HUES6 (cell line): ENCODE data around the gene STK11IP.

Experiments
- H3K27ac ChIP-seq: 2 replicates; pipeline ENCODE4 v1.7.0; 2013; ENCODE audit warnings: low read depth, mild to moderate bottlenecking, low read length, inconsistent platforms
- H3K27me3 ChIP-seq: 2 replicates; pipeline ENCODE4 v1.6.1; 2013; ENCODE audit warnings: low read length; ENCODE audit not compliant: control insufficient read depth, insufficient read depth
- H3K36me3 ChIP-seq: 2 replicates; pipeline ENCODE4 v1.6.1; 2013; ENCODE audit warnings: low read length; ENCODE audit not compliant: control insufficient read depth, insufficient read depth
- H3K4me1 ChIP-seq: 2 replicates; pipeline ENCODE4 v1.6.1; 2013; ENCODE audit warnings: low read length; ENCODE audit not compliant: control insufficient read depth, insufficient read depth
- H3K4me3 ChIP-seq: 2 replicates; pipeline ENCODE4 v1.5.1; 2013; ENCODE audit warnings: low read depth, low read length
- H3K9ac ChIP-seq: one replicate; pipeline ENCODE4 v1.6.1; 2013; ENCODE audit warnings: mild to moderate bottlenecking, low read length
- H3K9me3 ChIP-seq: 2 replicates; pipeline ENCODE4 v1.6.1; 2013; ENCODE audit warnings: low read depth, low read length; ENCODE audit not compliant: control insufficient read depth, insufficient read depth

STK11IP gene

DNA sequence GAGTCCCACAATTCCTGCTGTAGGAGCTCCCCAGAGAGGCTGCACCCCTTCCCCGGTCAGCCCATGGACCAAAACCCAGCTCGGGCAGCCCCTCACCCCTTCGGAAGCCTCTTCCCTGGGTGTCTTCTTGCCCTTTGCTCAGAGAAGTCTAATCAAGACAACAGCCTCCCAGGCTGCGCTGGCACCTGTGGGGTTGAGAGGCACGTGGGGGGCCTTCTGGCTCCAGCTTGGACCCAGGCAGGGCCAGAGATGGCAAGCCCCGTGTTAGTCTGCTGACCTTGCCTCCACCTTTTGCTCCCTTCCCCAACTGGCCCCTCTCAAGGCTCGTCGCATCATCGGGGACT lies 40.2 kb downstream of the STK11IP start:
- Histone ChIP-seq H3K9me3 (no peaks in the 10 kb centered on the region), H3K9ac (no peak overlapping the region), H3K27me3 (peaks cover 1% of the 10 kb centered on the region; the same call in 1 of the 2 replicates), H3K27ac (no peak overlapping the region), H3K4me3 (no peak overlapping the region), H3K4me1 (peaks cover 3% of the 10 kb centered on the region; the same call in 1 of the 2 replicates), H3K36me3 (peaks cover 10% of the 10 kb centered on the region)

DNA sequence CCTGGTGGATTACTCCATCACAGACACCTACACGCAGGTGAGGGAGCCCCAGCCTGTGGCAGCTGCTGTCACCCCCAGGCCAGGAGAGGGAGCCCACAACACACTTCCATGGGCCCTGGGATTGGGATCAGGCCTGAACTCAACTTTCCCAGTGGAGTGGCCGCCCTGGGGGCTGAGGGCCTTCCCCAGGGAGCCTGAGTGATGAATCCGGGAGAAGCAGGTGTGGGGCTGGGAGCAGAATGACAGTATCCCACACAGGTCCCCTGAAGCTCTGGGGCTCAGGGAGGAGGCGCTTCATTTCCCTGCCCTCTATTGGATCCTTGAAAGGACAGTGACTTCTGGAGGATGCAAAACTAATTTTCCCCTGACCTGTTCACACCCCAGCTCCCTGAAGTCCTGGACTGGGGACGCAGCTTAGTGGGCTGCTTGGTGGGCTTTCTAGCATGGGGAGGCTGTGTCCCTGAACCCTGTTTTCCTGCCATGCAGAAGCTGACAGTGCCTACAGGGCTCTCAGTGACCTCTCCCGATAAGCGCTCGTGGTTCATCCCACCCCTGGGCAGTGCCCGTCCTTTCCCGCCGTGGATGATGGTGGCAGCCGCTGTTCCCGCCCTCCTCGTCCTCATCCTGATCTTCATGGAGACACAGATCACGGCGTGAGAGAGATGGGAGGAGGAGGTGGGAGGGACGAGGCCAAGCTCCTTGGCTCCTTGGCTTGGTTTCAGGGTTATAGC lies 40.7 kb downstream of the STK11IP start:
- no peak overlapping the region for H3K9ac ChIP-seq
- peaks cover 6% of the 10 kb centered on the region for H3K36me3 ChIP-seq
- no peak overlapping the region for H3K27ac ChIP-seq
- H3K4me1 ChIP-seq, result peaks cover 7% of the 10 kb centered on the region; the same call in 1 of the 2 replicates
- H3K9me3 ChIP-seq, result no peaks in the 10 kb centered on the region
- no peak overlapping the region for H3K4me3 ChIP-seq
- H3K27me3 ChIP-seq, result peaks cover 3% of the 10 kb centered on the region; the same call in 1 of the 2 replicates

DNA sequence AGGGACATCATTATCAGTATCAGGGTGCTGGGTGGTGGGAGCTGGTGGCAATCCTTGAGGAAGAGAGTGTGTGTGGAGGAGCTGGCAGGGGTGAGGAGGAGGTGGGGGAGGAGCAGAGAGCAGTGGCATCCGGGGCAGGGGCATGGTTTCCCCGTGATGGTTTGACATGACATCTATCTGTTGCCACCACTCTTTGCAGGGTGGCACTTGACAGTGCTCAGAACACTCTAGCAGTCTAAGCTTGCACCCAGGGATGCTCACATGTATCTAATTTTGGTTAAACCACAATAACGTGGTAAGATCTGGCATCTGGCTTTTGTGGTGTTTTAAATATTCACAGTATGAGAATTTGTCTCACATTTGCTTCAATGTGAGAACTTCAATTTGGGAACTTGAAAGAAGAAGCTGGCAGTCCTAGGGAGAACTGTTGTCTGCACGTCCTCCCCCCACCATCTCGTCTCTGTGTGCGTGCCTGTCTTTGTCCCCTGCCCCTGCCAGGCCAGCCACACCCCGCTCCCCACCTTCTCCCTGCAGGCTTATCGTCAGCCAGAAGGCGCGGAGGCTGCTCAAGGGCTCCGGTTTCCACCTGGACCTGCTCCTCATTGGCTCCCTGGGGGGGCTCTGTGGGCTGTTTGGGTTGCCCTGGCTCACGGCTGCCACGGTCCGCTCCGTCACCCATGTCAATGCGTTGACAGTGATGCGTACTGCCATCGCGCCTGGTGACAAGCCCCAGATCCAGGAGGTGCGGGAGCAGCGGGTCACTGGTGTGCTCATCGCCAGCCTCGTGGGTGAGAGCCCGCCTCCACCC lies 41.5 kb downstream of the STK11IP start:
- Histone ChIP-seq H3K4me3 (no peak overlapping the region), H3K27ac (no peak overlapping the region), H3K4me1 (peaks cover 7% of the 10 kb centered on the region; the same call in 1 of the 2 replicates), H3K9me3 (no peaks in the 10 kb centered on the region), H3K36me3 (peaks cover 2% of the 10 kb centered on the region; the same call in 1 of the 2 replicates), H3K27me3 (peaks cover 3% of the 10 kb centered on the region; the same call in 1 of the 2 replicates), H3K9ac (no peak overlapping the region)

DNA sequence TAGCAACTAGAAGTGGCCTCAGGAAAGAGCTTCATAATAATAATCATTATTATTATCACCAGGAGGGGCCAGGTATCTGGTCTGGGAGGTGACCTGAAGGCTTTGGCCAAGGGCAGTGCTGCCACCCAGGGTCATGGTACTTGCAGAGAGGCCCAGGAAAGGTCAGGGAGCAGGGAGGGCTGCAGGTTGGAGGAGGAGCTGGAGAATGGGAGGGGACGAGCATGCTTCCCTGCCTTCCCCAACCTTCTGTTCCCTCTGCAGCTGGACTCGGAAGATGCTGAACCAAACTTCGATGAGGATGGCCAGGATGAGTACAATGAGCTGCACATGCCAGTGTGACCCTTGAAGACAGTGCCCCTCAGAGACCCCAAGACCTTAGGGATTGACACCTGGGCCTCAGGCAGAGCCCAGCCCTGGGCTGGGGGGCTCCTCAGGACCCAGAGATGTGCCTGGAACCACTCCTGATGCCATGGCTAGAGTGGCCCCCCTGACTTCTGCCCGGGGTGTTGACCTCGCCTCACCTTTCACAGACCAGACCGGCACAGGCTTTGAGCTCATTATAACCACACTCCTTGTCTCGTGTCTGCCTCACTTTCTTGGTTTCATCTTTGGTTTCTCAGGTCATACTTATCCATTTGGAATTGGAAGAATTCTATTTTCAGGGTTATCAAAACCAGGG lies 43.9 kb downstream of the STK11IP start:
- peaks cover 21% of the 10 kb centered on the region for H3K4me1 ChIP-seq
- H3K27me3 ChIP-seq, result peaks cover 3% of the 10 kb centered on the region; the same call in 1 of the 2 replicates
- no peak overlapping the region for H3K4me3 ChIP-seq
- no peaks in the 10 kb centered on the region for H3K9me3 ChIP-seq
- H3K27ac ChIP-seq, result no peak overlapping the region
- peaks cover 2% of the 10 kb centered on the region; the same call in 1 of the 2 replicates for H3K36me3 ChIP-seq
- no peak overlapping the region for H3K9ac ChIP-seq

DNA sequence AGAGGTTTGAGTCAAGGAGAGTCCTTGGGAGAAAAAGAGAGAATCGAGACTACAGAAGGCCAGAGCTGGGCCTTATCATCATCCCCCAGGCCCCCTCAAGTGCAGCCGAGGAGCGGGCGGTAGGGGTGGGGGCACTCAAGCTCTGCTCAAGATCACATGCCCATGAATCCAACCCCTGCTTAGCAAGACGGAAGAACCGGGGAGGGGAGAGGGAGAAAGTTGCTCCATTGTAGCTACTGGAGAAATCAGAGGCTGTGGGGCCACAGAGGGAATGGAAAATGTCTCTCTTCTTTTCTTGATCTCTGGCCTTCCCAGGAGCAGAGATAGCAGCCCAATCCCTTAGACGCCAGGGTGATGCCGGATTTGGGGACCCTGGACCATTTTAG lies 44.4 kb downstream of the STK11IP start:
- peaks cover 21% of the 10 kb centered on the region for H3K4me1 ChIP-seq
- H3K27ac ChIP-seq, result no peak overlapping the region
- peaks cover 3% of the 10 kb centered on the region; the same call in 1 of the 2 replicates for H3K27me3 ChIP-seq
- H3K4me3 ChIP-seq, result no peak overlapping the region
- H3K36me3 ChIP-seq, result peaks cover 2% of the 10 kb centered on the region; the same call in 1 of the 2 replicates
- no peak overlapping the region for H3K9ac ChIP-seq
- no peaks in the 10 kb centered on the region for H3K9me3 ChIP-seq

DNA sequence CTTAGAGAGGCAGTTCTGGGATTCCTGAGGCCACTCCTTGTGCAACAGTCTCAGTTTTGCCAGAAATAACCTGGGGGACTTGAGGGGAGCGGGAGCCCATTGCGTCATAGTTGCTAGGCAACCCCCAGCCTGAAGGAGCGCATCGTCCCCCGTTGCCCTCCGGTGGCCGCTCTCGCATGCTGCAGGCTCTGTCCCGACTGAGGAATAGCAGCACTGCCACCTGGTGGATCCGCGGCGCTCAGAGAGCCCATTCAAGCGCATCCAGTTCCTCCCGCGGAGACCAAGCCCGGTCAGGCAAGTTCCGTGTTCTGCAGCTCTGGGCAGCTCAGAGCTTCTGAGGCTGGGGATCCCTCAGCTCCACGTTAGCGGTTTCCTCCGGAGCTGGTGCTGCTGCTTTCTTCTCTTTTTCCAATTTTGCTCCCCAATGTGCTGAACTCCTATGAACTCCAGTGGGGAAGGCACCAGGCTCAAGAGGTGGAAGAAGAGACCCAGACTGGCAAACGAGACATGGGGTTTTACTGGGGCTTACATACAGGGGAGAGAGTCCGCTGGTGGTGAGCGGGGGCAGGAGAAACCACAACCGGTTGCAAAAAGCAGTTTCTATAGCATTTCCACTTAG lies 44.9 kb downstream of the STK11IP start:
- Histone ChIP-seq H3K36me3 (peaks cover 2% of the 10 kb centered on the region; the same call in 1 of the 2 replicates), H3K27me3 (peaks cover 3% of the 10 kb centered on the region; the same call in 1 of the 2 replicates), H3K9me3 (no peaks in the 10 kb centered on the region), H3K9ac (no peak overlapping the region), H3K4me3 (no peak overlapping the region), H3K27ac (no peak overlapping the region), H3K4me1 (peaks cover 21% of the 10 kb centered on the region)

DNA sequence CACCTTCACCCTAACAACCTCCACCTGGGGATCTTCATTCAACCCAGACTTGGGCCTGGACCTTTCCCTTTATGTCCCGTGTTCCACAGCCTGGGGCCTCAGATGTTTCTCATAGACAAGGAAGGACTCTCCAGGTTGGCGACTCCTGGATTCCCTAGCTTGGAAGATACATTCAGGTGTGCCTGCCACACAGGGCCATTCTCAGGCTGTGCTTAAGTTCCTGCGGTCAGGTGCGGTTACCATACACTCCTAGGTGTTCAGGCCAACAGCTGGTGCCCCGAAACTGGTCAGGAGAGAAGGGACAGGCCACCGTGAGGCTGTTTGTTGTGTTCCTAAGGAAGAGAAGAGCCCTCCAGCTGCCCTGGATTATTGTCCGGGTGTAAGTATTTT lies 45.4 kb downstream of the STK11IP start:
- Histone ChIP-seq H3K27me3 (peaks cover 3% of the 10 kb centered on the region; the same call in 1 of the 2 replicates), H3K9ac (no peak overlapping the region), H3K4me1 (peaks cover 21% of the 10 kb centered on the region), H3K27ac (no peak overlapping the region), H3K4me3 (no peak overlapping the region), H3K36me3 (peaks cover 2% of the 10 kb centered on the region; the same call in 1 of the 2 replicates), H3K9me3 (no peaks in the 10 kb centered on the region)

DNA sequence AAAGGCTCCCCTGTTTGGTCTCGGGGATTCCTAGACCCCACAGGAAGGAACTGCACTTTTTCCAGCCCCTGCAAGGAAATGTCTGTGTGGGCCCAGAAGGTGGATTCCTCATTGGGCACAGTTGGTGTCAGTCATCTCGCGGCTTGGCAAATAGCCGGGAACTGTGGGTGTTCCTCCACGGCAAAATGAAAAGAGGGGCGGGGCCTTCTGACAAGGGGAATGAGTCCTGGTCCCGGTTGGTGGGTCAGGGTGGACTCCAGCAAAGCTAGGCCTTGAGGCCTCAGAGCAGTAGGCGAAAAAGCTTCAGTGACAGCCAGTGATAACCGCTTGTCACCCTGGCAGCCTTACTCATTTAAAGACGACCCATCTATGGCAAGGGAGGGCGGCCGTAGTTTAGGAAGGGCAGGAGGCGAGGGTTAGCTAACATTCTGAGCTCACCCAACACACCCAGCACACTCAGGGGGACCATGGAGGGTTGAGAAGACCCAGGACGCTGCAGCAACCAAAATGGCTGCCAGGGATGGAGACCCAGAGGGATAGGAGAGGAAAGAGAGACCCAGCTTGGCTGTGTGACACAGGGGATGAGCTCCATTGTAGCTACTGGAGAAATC lies 46.2 kb downstream of the STK11IP start:
- Histone ChIP-seq H3K27ac (no peak overlapping the region), H3K9ac (no peak overlapping the region), H3K4me1 (peaks cover 21% of the 10 kb centered on the region), H3K9me3 (no peaks in the 10 kb centered on the region), H3K27me3 (peaks cover 3% of the 10 kb centered on the region; the same call in 1 of the 2 replicates), H3K36me3 (peaks cover 2% of the 10 kb centered on the region; the same call in 1 of the 2 replicates), H3K4me3 (no peak overlapping the region)

DNA sequence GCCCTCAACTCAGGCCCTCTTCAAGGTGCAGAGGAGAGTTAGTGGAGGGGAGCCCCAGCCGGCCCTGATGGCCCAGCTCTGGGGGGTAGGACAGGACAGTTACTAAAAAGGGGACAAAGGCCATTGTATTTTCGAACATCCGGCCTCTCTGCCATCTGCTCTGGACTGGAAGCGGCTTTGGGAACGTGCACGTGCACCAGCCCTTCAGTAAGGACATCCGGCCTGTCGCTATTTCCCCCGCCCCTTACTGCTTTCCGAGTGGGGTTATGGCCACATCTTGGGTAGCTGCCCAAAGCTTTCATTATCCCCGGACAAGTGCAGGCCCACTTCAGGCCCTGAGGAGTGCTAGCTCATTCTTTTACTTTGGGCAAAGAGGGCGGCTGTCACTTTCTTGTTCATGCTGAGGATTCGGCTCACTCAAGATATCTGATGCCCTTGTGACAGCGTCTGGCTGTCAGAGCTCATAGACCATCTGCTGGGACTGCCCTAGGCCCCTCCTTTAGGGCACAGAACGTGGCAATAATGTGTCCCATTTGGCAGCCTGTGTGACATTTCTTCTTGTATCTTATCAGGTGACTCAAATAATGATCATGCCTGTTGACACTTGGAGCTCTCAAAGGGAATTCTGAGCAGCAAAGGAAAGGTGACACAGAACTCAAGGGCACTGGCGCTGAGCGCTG lies 47.3 kb downstream of the STK11IP start:
- no peak overlapping the region for H3K9ac ChIP-seq
- no peak overlapping the region; the same call in 1 of the 2 replicates for H3K27ac ChIP-seq
- peaks cover 21% of the 10 kb centered on the region for H3K4me1 ChIP-seq
- H3K4me3 ChIP-seq, result no peak overlapping the region
- H3K9me3 ChIP-seq, result no peaks in the 10 kb centered on the region
- H3K27me3 ChIP-seq, result peaks cover 3% of the 10 kb centered on the region; the same call in 1 of the 2 replicates
- H3K36me3 ChIP-seq, result no peaks in the 10 kb centered on the region; the same call in 1 of the 2 replicates
